Right lobe of liver (tissue), 6 donors: ENCODE results near the gene LRRC28. TPM values are rescaled to one million over a fixed set of nuclear protein-coding genes. Genes with fewer than 3 reads are reported as not detected.
A peak's percentile ranks its signal among the peaks of the same experiment; 100 is the strongest.

Source experiments
- ATAC-seq, 4 donors: fragments of 200-7000 bp; cut with Tn5 transposase; one replicate each; pipeline ENCODE4 v1.9.1; 2020; ENCODE audit warnings: mild to moderate bottlenecking in 4 of 4, moderate library complexity in 4 of 4
- DNase-seq, 3 donors: peaks; one replicate each; pipeline ENCODE4 v3.0.0-alpha.2; 2020
- H3K27ac ChIP-seq, 3 donors: fragments of 200-600 bp; one replicate each; pipeline ENCODE4 v1.8.0; 2022
- H3K27me3 ChIP-seq, 2 donors: fragments of 200-600 bp; one replicate each; pipeline ENCODE4 v1.8.0; 2022
- H3K36me3 ChIP-seq, 4 donors: fragments of 200-600 bp; sonication (generic) in 1 of 4; one replicate each; pipeline versions ENCODE4 v1.5.1 to v1.8.0; 2017 to 2022; ENCODE audit warnings: control low read depth in 1 of 4
- H3K4me1 ChIP-seq, 4 donors: fragments of 200-600 bp; sonication (generic) in 1 of 4; one replicate each; pipeline versions ENCODE4 v1.5.1 to v1.8.0; 2017 to 2022; ENCODE audit warnings: control low read depth in 1 of 4
- H3K4me3 ChIP-seq, 3 donors: fragments of 200-600 bp; one replicate each; pipeline ENCODE4 v1.8.0; 2022
- H3K9me3 ChIP-seq, 4 donors: fragments of 200-600 bp; sonication (generic) in 1 of 4; one replicate each; pipeline versions ENCODE4 v1.5.1 to v1.8.0; 2017 to 2022; ENCODE audit warnings: control low read depth in 1 of 4
- CTCF ChIP-seq, 4 donors: fragments of 200-600 bp in 3 of 4; fragments of 450-650 bp in 1 of 4; IDR thresholded peaks; one replicate each; pipeline versions ENCODE4 v1.5.1 to v1.8.0; 2016 to 2022; ENCODE audit warnings: antibody characterized with exemption in 4 of 4, mild to moderate bottlenecking in 2 of 4
- POLR2A ChIP-seq: fragments of 450-650 bp; IDR thresholded peaks from one replicate; pipeline ENCODE4 v1.6.1; 2017; ENCODE audit warnings: antibody characterized with exemption, mild to moderate bottlenecking
- WGBS: methylation state at CpG from one replicate; pipeline ENCODE4 v1.1.6; 2018; ENCODE audit warnings: low coverage, low lambda C conversion rate; ENCODE audit not compliant: insufficient coverage; ENCODE audit errors: missing lambda C conversion rate; 5-methylcytosine and 5-hydroxymethylcytosine counted together
- intact Hi-C, 2 donors: fragments of 100-400 bp; cut with DNase I; formaldehyde crosslinking; loops; one replicate each; pipeline versions ENCODE4 v1.11.2 to v1.14.1; 2022
- total RNA-seq, 6 experiments: library from RNA; depleted of rRNA in 2 of 6; stranded (reverse); fragments of >200 nt in 2 of 6; fragmentation: NEBNext Ultra II Directional in 3 of 6; extraction: Animal tissue kit (Norgen Biotek cat#: 25700) in 3 of 6; gene quantifications; one replicate each; pipeline versions ENCODE4 v1.1.0 to v1.2.4, GENCODE V29; 2016 to 2023
- donor health status: DM: no; HTN: yes; CAD: no.
- donor health status: DM: no; HTN: no; CAD: no.
- donor health status: DM: no; HTN: no; CAD: no.
- donor health status: DM: no; HTN: yes; CAD: no.
- donor health status: DM: no; HTN: yes; CAD: no.

The LRRC28 gene
- total RNA-seq, 6 experiments from 2014 or later = 21.8 to 70.1 (median 31.9) TPM

DNA sequence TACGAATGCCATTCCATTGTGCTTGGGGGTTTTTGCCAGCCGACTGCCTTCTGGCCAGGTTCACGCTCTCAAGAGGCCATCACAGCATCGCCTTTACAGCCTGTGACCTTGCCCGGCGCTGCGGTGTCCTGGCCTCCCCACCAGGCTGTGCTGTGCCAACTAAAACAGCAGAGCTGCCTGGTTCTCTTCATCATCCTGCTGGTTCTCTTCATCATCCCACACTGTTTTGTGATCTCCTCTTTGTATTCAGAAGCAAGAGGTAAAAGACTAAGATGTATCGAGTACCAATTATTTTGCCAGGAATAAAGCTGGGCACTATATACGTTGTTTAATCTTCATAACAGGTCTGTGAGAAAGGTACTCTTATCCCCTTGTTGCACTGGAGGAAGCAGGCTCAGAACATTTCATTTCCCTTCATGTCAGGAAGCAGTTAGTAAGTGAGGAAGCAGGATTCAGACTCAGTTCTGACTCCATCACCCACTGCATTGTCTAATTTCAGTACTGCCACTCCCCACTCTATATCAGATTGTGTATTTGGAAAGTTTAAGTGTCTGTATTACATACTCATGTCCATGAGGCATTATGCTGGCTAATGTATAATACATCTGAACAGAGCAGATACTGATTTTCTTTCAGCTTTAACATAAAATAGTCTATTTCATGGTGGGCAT, 92.7 kb downstream of the LRRC28 start:
- Histone ChIP-seq H3K27ac (no peak overlapping the region), H3K36me3 (no peaks in the 10 kb centered on the region), H3K9me3 (no peaks in the 10 kb centered on the region), H3K4me3 (no peak overlapping the region), H3K4me1 (peaks cover 0 to 12% (median 4%) of the 10 kb centered on the region in 4 donors), H3K27me3 (no peaks in the 10 kb centered on the region)
- no peak for TF ChIP-seq POLR2A
- peak in 1 of 4 donors; percentile 13 for TF ChIP-seq CTCF (IDR thresholded peaks at IDR 0.05)
- peak in 2 of 4 donors; percentile 18 to 33 for ATAC-seq
- intact Hi-C loops = no loop called here
- 82% methylated on average over 2 of the region's 9 CpGs for WGBS
- DNase-seq = no peak

GRCh38 chr15:99344639-99345038, 93.4 kb downstream of the LRRC28 start:
- DNase-seq = no peak
- peaks cover 0 to 11% (median 4%) of the 10 kb centered on the region in 4 donors for H3K4me1 ChIP-seq
- TF ChIP-seq CTCF (IDR thresholded peaks at IDR 0.05) (no peak), POLR2A (no peak)
- no peaks in the 10 kb centered on the region for H3K9me3 ChIP-seq
- no peaks in the 10 kb centered on the region for H3K36me3 ChIP-seq
- 89% methylated on average over 2 of the region's 2 CpGs for WGBS
- no peak for ATAC-seq
- H3K27me3 ChIP-seq = no peaks in the 10 kb centered on the region
- H3K27ac ChIP-seq = no peak overlapping the region
- intact Hi-C loops = no loop called here
- H3K4me3 ChIP-seq = no peak overlapping the region

DNA sequence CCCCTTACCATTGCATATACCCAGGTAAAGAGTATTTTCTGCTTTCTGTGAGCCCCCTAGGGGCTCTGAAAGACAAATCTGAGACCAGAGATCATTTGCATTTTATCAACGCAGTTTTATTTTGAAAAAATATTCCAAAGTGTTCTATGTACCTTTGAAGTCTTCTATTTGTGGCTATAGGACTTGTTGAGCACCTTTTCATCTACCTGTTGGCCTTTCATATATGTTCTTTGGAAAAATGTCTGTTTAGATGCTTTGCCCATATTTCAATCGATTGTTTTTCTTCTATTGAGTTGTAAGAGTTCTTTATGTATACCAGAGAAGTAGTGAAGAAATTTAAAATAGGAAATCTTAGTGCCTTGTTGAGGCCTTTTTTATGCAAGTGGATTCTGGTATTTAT, 94.0 kb downstream of the LRRC28 start:
- 82% methylated on average over 2 of the region's 2 CpGs for WGBS
- Histone ChIP-seq H3K27ac (no peak overlapping the region), H3K4me3 (no peak overlapping the region), H3K4me1 (peaks cover 0 to 5% (median 2%) of the 10 kb centered on the region in 4 donors), H3K27me3 (no peaks in the 10 kb centered on the region), H3K36me3 (no peaks in the 10 kb centered on the region), H3K9me3 (no peaks in the 10 kb centered on the region)
- ATAC-seq (no peak), DNase-seq (no peak)
- intact Hi-C loops = no loop called here
- TF ChIP-seq CTCF (IDR thresholded peaks at IDR 0.05) (no peak), POLR2A (no peak)

GRCh38 chr15:99345832-99346462, 94.7 kb downstream of the LRRC28 start:
- Histone ChIP-seq H3K9me3 (no peaks in the 10 kb centered on the region), H3K4me1 (no peaks in the 10 kb centered on the region), H3K27me3 (no peaks in the 10 kb centered on the region), H3K4me3 (no peak overlapping the region), H3K36me3 (no peaks in the 10 kb centered on the region), H3K27ac (no peak overlapping the region)
- no peak for ATAC-seq
- DNase-seq = no peak
- intact Hi-C loops = no loop called here
- 100% methylated on average over 2 of the region's 3 CpGs for WGBS
- TF ChIP-seq POLR2A (no peak), CTCF (IDR thresholded peaks at IDR 0.05) (no peak)
